Measurements from ENCODE around the gene CEP250.
"Not testable (repeated sequence)": the region's sequence is repeated elsewhere in the genome, so short reads cannot be mapped to it uniquely, and the experiment has no call there.

Gene CEP250
- 107 to 255 (median 178) reads per million in 4 experiments for total RNA-seq

DNA sequence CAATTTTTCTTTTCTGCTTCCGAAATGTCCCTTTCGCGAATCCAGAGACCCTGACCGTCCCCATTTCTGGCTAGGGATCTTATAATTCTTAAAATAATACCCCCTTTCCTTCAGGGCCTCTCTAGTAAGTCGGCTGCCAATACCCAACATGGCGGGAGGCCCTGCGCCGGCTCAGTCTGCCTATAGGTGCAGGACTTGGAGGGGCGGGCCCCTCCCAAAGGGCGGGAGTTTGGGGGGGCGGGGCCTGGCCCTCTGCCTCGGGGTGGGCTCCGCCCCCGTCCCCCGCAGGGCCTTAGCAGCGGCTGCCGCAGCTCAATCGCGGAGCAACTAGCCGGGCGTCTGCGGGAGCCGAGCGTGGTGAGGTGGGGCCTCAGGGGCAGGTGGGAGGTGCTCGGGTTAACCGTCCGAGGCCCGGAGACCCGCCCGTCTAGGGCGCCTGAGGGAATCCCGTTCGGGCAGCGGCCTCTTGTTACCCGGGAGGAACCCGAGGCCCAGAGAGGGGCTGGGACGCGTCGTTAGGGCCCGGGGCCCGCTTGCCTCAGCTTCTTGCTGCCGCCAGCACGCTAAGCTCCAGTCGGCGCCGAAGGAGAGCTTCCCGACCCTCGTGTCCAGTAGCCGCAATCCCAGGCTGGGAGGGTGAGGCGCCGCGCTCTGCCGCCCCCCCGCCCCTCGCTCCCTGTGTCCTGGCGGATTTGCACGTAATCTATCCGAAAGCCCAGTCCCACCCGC is at the start of gene CEP250:
TSS of gene CEP250 (plus strand) at position 718 of the 729 bp plus-strand sequence. CDS start 6,770 bp downstream, outside the sequence.
- peak; percentile 92 for DNase-seq

- no peak for DNase-seq
Measured at GRCh38 chr20:35405775-35406174, 49.6 kb upstream of the CEP250 start.

- DNase-seq, result no peak
Measured at GRCh38 chr20:35408270-35408669, 47.1 kb upstream of the CEP250 start.

GRCh38 chr20:35409542-35409941 is 45.9 kb upstream of the CEP250 start:
- no peak for DNase-seq

GRCh38 chr20:35410613-35411012 is 44.8 kb upstream of the CEP250 start:
- DNase-seq, result no peak

DNA sequence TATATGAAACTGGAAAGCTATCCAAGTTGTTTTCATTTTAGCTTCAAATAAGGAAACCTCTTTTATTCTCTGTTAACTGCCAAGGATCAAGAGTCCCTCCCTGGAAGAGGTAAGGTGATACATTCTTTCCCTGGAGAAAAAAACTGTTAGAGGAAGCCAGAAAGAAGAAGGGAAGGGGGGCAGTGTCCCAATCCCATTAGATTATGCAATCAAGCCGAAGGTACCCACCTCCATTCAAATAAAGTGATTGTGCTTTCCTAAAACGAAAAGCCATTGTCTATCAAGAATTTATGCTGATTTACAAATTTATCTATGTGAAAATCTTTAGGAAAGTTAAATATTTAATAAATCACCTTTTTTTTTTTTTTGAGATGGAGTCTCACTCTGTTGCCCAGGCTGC is 34.1 kb upstream of the CEP250 start:
- DNase-seq, result no peak

DNA sequence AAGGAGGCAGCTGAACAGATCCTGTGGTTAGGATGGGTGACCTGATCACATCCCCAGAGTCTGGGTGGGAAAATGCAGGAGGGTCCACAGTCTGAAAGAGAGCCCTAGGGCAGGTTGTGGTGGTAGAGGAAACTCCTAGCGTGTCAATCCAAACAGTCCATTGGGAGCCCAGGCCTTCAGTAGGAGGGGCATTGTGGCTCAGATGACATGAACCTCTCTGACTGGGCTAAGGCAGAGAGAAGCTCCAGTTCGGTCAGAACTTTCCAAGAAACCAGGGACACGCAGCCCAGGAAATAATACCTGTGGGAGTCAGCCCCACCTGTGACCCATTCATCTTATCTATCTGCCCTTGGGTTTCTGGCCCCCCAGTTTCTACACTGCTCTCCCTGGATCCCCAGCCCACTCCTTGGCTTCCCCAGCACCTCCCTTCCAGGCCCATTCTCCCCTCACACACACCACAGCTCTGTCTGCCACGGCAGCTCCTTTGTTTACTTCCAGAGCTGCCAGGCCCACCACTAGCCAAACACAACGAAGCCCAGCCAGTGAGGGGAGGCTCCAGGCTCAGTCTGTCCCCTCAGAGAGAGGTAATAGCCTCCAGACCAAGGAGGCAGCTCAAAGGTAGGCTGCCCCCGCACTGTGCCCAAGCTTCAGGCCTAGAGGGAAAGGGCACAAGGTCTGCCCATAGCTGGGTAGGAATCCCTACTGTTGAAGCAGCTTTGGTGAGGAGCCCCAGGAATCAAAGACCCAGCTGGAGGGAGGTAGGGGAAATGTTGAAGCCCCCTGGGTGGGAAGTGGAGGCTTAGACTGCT is 23.6 kb upstream of the CEP250 start:
- no peak for DNase-seq

DNA sequence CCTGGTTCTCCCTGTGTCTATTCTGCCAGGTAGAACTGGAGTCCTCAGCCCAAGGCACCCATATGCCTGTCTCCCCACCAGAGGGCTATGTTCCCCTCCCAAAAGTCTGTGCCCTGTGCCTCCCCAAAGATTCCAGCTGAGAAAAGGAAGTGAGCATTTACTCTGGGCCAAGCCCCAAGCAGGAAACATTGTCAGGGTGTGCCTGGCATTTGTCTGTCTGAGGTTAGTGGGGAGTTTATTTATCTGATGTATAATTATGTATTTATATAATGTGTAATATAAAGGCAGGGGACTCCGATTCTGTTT is 23.0 kb upstream of the CEP250 start:
- no peak for DNase-seq

GRCh38 chr20:35433337-35433736 is 22.1 kb upstream of the CEP250 start:
- DNase-seq, result no peak

- DNase-seq, result no peak
Measured at GRCh38 chr20:35434085-35435005, 21.1 kb upstream of the CEP250 start.

DNA sequence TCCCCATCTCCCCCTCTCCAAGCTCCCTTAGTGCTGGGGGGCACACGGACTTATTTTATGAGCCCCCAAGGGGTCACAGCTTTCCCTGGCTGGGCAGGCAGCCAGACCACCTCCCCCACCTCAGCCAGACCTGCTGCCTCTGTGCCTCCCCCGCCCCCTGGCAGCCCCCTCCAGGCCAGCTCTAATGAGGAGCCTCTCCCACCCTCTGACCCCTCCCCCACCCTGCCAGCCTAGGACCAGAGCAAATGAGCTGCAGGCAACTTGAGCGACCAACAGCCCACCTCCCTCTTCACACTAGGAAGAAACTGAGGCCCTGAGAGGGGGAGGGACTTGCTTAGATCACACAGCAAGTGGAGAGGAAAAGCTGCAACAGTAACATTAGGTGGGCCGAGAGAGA is 19.2 kb upstream of the CEP250 start:
- no peak for DNase-seq

- no peak for DNase-seq
Measured at GRCh38 chr20:35437599-35437998, 17.8 kb upstream of the CEP250 start.

DNA sequence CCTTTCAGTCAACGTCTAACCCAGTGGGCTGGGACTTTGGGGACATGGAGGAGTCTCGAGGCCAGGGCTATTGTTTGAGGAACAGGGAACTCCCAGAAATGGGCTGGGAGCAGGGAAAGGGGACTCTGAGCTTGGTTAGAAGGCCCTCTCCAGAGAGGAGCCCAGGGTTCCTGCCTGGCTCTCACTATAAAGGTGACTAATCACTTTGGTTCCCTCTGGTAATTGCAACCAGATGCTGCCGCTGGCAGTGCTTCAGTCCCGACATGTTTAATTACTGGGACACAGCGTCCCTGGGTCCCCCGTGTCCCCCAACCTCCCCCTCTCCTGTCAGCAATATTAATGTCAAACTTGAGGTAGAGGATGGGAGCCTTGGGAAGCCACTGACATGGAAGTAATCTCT is 12.4 kb upstream of the CEP250 start:
- DNase-seq, result no peak

DNA sequence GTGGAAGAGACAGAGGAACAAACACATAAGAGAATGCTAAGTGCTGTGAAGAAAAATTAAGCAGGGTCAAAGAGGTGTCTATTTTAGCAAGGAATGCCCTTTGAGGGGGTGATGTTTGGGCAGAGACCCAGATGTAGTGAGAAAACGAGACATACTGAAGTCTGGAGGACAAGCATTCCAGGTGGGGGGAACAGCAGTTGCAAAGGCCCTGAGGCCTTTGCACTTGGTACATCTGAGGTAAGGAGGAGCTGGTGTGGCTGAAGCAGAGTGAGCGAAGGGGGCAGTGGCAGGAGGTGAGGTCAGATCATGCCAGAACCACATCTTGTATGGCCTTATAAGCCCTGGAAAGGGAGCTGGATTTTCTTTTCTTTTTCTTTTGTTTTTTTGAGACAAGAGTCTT is 11.2 kb upstream of the CEP250 start:
- no peak for DNase-seq

DNA sequence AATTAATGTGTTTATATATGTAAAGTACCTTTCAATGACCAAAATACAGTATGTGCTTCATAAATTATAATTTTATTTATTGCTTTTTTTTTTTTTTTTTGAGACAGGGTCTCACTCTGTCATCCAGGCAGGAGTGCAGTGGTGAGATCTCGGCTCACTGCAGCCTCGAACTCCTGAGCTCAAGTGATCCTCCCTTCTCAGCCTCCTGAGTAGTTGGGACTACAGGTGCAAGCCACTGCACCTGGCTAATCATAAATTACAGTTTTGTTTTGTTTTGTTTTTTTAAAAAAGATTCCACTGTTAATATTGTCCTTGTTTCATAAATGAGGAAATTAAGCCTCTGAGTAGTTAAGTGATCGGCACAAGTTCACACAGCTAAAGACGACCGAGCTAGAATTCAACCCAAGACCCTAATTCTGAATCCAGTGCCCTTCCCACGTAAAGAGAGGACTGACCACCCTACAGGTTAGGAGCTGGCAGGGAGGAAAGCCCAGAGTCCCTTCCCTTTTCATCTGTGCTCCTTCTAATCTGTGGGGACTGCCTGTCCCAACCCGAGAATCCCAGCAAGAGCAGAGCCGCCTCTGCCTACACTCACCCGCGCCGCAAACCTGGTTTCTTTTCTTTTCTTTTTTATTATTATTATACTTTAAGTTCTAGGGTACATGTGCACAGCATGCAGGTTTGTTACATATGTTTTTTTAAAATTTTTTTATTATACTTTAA is 8.9 kb upstream of the CEP250 start:
- DNase-seq, result no peak

DNA sequence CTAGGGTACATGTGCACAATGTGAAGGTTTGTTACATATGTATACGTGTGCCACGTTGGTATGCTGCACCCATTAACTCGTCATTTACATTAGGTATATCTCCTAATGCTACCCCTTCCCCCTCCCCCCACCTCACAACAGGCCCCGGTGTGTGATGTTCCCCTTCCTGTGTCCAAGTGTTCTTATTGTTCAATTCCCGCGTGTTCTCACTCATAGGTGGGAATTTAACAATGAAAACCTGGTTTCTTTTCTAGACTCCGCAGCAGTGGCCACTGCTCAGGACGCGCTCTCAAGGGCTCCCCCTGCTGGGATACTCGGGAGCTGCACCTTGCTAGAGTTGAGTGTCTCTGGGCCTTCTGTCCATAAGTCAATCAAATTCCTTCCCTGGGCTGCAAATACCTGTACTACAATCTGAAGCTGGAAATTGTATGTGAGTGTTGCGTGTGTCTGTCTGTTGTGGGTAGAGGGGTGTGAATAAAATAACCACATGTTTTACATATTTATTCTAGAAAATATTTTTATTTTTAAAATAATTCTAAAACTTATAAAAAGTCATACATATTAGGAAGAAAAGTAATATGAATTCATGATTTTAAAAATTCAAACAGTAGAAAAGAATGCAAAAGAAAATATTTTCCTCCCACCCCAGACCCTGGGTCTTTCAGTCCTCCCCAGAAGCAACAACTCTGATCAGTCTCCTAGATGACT is 8.2 kb upstream of the CEP250 start:
- DNase-seq, result peak; percentile 90

- DNase-seq, result no peak
Measured at GRCh38 chr20:35448788-35449373, 6.5 kb upstream of the CEP250 start.

DNA sequence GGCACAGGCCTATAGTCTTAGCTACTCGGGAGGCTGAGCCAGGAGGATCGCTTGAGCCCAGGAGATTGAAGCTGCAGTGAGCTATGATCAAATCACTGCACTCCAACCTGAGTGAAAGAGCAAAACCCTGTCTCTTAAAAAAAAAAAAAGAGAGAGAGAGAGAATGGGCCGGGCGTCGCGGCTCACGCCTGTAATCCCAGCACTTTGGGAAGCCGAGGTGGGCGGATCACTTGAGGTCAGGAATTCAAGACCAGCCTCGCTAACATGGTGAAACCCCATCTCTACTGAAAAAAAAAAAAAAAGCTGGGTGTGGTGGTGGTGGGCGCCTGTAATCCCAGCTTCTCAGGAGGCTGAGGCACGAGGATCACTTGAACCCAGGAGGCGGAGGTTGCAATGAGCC is 5.5 kb upstream of the CEP250 start:
- DNase-seq, result not testable (repeated sequence)

GRCh38 chr20:35451295-35451694 is 4.1 kb upstream of the CEP250 start:
- DNase-seq, result no peak

DNA sequence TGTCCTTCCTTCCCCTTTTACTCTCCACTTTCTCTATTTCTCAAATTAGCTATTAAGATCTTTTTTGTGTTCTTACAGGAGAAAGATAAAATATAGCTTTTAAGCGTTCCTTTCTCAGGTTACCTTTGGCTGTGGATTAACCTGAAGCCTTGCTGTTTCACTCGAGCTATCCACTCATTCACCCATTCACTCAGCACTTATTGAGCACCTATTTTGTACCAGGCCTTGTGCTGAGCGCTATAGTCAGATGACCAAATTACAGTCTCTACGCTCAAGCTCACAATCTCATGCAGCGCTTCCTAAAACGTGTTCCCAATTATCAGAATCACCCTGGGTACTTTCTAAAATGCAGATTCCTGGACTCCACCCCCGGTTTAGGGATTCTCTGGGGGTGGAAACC is 1.8 kb upstream of the CEP250 start:
- no peak for DNase-seq

DNA sequence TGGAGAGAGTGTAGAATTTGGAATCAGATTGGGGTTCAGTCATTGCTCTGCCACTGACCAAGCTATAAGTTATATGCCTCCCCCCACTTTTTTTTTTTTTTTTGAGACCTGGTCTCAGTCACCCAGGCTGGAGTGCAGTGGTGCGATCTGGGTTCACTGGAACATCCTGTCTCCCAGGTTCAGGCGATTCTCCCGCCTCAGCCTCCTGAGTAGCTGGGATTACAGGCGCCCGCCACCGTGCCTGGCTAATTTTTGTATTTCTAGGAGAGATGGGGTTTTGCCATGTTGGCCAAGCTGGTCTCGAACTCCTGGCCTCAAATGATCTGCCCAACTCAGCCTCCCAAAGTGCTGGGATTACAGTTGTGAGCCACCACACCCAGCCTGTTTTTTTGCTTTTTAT is 1.3 kb downstream of the CEP250 start:
- not testable (repeated sequence) for DNase-seq

DNA sequence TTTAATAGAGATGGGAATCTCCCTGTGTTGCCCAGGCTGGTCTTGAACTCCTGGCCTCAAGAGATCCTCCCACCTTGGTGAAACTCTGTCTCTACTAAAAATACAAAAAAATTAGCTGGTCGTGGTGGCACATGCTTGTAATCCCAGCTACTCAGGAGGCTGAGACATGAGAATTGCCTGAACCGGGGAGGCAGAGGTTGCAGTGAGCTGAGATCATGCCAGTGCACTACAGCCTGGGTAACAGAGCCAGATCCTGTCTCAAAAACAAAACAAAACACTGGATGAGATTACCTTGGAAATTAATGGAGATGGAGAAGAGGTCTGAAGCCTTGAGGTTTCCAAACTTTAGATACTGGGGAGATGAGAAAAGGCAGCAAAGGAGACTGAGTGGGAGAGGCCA is 2.1 kb downstream of the CEP250 start:
- DNase-seq, result not testable (repeated sequence)

Measured in effector CD8-positive, alpha-beta T cell (primary cell).